Measurements from ENCODE around the gene RHBDL1.

DNA sequence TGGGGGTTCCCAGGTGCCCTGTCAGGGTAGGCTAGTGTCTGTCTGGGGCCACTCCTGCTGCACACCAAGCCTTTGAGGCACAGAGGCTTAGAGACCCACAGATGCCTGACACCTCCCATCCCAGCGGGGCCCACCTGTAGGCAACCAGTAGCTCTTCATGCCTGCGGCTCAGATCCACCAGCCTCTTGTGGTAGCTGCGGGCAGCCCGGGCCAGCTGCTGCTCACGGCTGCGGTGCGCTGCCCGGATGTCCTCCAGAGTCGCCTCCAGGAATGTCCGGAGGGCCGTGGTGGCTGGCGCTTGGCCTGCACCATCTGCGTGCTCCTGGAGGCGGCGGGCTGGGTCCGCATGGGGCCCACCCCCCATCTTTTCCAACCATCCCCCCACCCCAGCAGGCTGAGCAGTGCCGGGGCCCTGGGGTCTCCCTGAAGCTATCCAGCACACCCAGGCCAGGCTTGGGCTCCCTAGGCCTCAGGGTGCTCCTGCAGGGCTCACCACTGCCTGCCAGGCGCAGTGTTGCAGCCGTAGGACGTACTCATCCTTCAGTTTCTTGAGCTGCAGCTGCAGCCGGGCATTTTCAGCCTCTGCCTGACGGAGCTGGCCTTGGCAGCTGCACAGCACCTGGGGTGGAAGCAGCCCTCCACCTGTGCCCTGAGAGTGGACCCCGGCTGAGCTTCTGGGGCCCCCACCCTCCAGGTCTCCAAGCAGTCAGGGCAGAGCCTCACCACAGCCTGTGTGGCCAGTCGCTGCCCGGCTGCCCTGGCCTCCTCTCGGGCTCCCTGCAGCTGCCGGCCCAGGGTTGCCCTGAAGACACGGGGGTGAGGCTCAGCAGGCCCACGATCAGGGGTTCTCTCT, 48.9 kb downstream of the RHBDL1 start:
- TF ChIP-seq, protein P1, sequence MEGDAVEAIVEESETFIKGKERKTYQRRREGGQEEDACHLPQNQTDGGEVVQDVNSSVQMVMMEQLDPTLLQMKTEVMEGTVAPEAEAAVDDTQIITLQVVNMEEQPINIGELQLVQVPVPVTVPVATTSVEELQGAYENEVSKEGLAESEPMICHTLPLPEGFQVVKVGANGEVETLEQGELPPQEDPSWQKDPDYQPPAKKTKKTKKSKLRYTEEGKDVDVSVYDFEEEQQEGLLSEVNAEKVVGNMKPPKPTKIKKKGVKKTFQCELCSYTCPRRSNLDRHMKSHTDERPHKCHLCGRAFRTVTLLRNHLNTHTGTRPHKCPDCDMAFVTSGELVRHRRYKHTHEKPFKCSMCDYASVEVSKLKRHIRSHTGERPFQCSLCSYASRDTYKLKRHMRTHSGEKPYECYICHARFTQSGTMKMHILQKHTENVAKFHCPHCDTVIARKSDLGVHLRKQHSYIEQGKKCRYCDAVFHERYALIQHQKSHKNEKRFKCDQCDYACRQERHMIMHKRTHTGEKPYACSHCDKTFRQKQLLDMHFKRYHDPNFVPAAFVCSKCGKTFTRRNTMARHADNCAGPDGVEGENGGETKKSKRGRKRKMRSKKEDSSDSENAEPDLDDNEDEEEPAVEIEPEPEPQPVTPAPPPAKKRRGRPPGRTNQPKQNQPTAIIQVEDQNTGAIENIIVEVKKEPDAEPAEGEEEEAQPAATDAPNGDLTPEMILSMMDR (IDR thresholded peaks at IDR 0.05), result no peak
- TF ChIP-seq POLR2A (IDR thresholded peaks at IDR 0.05) (no peak), POLR2AphosphoS5 (IDR thresholded peaks at IDR 0.05) (no peak)
